Colonic mucosa (tissue), 4 donors: ENCODE results near the gene PCBP2. TPM values are rescaled to one million over a fixed set of nuclear protein-coding genes. Genes with fewer than 3 reads are reported as not detected.

Experiments
- DNase-seq: peaks from one replicate; pipeline ENCODE4 v3.0.0-alpha.2; 2020
- H3K27ac ChIP-seq: fragments of 200-600 bp; one replicate; pipeline ENCODE4 v1.8.0; 2021
- H3K27me3 ChIP-seq: fragments of 200-600 bp; one replicate; pipeline ENCODE4 v1.8.0; 2021
- H3K36me3 ChIP-seq: fragments of 200-600 bp; one replicate; pipeline ENCODE4 v1.8.0; 2021
- H3K4me1 ChIP-seq: fragments of 200-600 bp; one replicate; pipeline ENCODE4 v1.8.0; 2021; ENCODE audit warnings: mild to moderate bottlenecking
- H3K4me3 ChIP-seq: fragments of 200-600 bp; one replicate; pipeline ENCODE4 v1.8.0; 2021
- H3K9ac ChIP-seq, 2 donors: one replicate each; pipeline ENCODE4 v1.7.0; 2013; ENCODE audit warnings: control low read depth in 2 of 2, low read depth in 2 of 2, low read length in 2 of 2
- H3K9me3 ChIP-seq: fragments of 200-600 bp; one replicate; pipeline ENCODE4 v1.8.0; 2021
- CTCF ChIP-seq: fragments of 200-600 bp; IDR thresholded peaks from one replicate; pipeline ENCODE4 v1.8.0; 2022; ENCODE audit warnings: antibody characterized with exemption, mild to moderate bottlenecking
- intact Hi-C: fragments of 100-400 bp; cut with DNase I; formaldehyde crosslinking; loops from one replicate; pipeline ENCODE4 v1.14.1; 2022
- total RNA-seq, 2 donors: library from RNA; stranded (reverse); fragmentation: NEBNext Ultra II Directional in 1 of 2; extraction: Animal tissue kit (Norgen Biotek cat#: 25700) in 1 of 2; gene quantifications; one replicate each; pipeline ENCODE4 v1.2.1, GENCODE V29; 2021
- donor health status: healthy.
- donor health status: DM: no; HTN: no; CAD: no.
- donor health status: DM: no; HTN: no; CAD: no.

The PCBP2 gene
- total RNA-seq, 2 donors from 2014 or later = 579 to 596 TPM

GRCh38 chr12:53453953-53454640, 2.2 kb downstream of the PCBP2 start:
- Histone ChIP-seq H3K9ac (no peak overlapping the region), H3K4me1 (no peaks in the 10 kb centered on the region), H3K36me3 (peaks cover 47% of the 10 kb centered on the region), H3K27me3 (no peaks in the 10 kb centered on the region), H3K9me3 (no peaks in the 10 kb centered on the region), H3K4me3 (no peak overlapping the region), H3K27ac (no peak overlapping the region)
- TF ChIP-seq CTCF = no peak
- intact Hi-C loops = loop anchor here (10.0 kb wide), 1 partner anchor 51 kb away; the partner anchor contains the start of genes NPFF and TARBP2
- no peak for DNase-seq

DNA sequence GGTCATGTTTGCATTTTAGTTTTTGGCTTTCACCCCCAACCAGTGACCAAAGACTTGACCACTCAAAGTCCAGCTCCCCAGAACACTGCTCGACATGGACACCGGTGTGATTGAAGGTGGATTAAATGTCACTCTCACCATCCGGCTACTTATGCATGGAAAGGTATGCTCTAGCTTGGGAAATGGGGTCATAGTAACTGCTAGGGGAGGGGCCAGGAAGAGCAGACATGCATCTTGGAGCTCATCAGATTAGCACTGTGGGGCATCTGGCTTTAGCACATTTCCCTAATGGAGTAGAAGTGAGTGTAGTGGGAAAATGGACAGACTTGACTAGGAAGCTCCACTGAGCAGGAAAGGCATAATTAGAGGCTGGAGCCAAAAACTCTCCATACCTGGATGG, 2.8 kb downstream of the PCBP2 start:
- no peaks in the 10 kb centered on the region for H3K27me3 ChIP-seq
- TF ChIP-seq CTCF = no peak
- H3K36me3 ChIP-seq = peaks cover 53% of the 10 kb centered on the region
- DNase-seq = no peak
- intact Hi-C loops = loop anchor here (10.0 kb wide), 1 partner anchor 50 kb away; the partner anchor contains the start of genes NPFF and TARBP2
- H3K4me3 ChIP-seq = no peak overlapping the region
- no peaks in the 10 kb centered on the region for H3K9me3 ChIP-seq
- no peak overlapping the region for H3K27ac ChIP-seq
- no peak overlapping the region for H3K9ac ChIP-seq
- no peaks in the 10 kb centered on the region for H3K4me1 ChIP-seq

DNA sequence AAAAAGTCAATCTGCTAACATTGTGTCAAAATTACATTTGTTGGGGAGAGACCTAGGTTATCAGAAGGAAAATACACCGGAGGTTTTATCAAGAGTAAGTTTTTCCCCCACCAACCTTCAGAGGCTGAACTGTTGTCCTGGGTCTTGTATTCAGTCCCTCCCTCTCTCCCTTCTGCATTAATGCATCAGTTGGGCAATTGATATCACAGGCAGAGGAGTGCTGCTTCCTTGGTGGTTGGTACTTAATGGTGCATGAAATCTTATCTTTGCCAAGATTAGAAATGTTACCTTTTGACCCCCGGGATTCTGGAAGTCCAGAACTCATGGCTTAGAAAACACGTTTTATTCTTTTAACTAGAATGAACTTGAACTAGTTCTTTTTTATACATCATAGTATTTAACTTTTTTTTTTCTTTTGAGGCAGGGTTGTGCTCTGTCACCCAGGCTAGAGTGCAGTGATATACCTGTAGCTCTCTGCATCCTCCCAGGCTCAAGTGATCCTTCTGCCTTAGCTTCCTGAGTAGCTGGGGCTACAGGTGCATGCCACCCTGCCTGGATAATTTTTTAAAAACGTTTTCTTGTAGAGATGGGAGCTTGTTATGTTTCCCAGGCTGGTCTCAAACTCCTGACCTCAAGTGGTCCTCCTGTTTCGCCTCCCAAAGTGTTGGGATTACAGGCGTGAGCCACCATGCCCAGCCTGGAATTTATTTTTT, 4.9 kb downstream of the PCBP2 start:
- Histone ChIP-seq H3K27ac (no peak overlapping the region), H3K4me1 (no peaks in the 10 kb centered on the region), H3K36me3 (peaks cover 73% of the 10 kb centered on the region), H3K9ac (no peak overlapping the region), H3K27me3 (no peaks in the 10 kb centered on the region), H3K9me3 (no peaks in the 10 kb centered on the region), H3K4me3 (no peak overlapping the region)
- DNase-seq = no peak
- no peak for TF ChIP-seq CTCF
- intact Hi-C loops = loop anchor here (10.0 kb wide), 1 partner anchor 48 kb away; the partner anchor contains the start of genes NPFF and TARBP2

- intact Hi-C loops = loop anchor here (10.0 kb wide), 1 partner anchor 46 kb away; the partner anchor contains the start of genes NPFF and TARBP2
- TF ChIP-seq CTCF = no peak
- no peaks in the 10 kb centered on the region for H3K27me3 ChIP-seq
- peaks cover 4% of the 10 kb centered on the region for H3K4me1 ChIP-seq
- no peak overlapping the region for H3K27ac ChIP-seq
- no peak overlapping the region for H3K9ac ChIP-seq
- no peaks in the 10 kb centered on the region for H3K9me3 ChIP-seq
- peaks cover 93% of the 10 kb centered on the region for H3K36me3 ChIP-seq
- H3K4me3 ChIP-seq = no peak overlapping the region
- no peak for DNase-seq
These were observed 7.2 kb downstream of the PCBP2 start for GRCh38 chr12:53459097-53459496.

GRCh38 chr12:53461059-53461458, 9.2 kb downstream of the PCBP2 start:
- no peak for DNase-seq
- peaks cover 4% of the 10 kb centered on the region for H3K4me1 ChIP-seq
- no peaks in the 10 kb centered on the region for H3K9me3 ChIP-seq
- no peak overlapping the region for H3K27ac ChIP-seq
- H3K36me3 ChIP-seq = peaks cover 85% of the 10 kb centered on the region
- TF ChIP-seq CTCF = no peak
- H3K4me3 ChIP-seq = no peak overlapping the region
- no peaks in the 10 kb centered on the region for H3K27me3 ChIP-seq
- no peak overlapping the region for H3K9ac ChIP-seq
- intact Hi-C loops = no loop called here
